Activated CD8-positive, alpha-beta T cell treated with anti-CD3 and anti-CD28 coated beads for 36 hours (primary cell): ENCODE measurements around the gene MICU1. TPM values are rescaled to one million over a fixed set of nuclear protein-coding genes. Genes with fewer than 3 reads are reported as not detected.

ENCODE experiments used
- ATAC-seq: fragments of 200-7000 bp; cut with Tn5 transposase; one replicate; pipeline ENCODE4 v1.10.0; 2021; ENCODE audit warnings: mild to moderate bottlenecking, moderate library complexity
- CTCF ChIA-PET: fragments of 350-600 bp; sonication (Branson Sonifier 250); formaldehyde crosslinking; loops from one replicate; lab custom pipeline; 2021; ENCODE audit warnings: antibody characterized with exemption; lab: Charles Lee
- POLR2A ChIA-PET: fragments of 350-600 bp; sonication (Branson Sonifier 250); formaldehyde crosslinking; loops from one replicate; lab custom pipeline; 2021; ENCODE audit warnings: antibody characterized with exemption; lab: Charles Lee
- DNase-seq: peaks from one replicate; pipeline ENCODE4 v3.0.0-alpha.2; 2020
- H3K27ac Mint-ChIP-seq: one replicate; pipeline ENCODE4 v1.8.0; 2021; ENCODE audit warnings: mild to moderate bottlenecking, mixed read lengths
- H3K27me3 Mint-ChIP-seq: one replicate; pipeline ENCODE4 v1.8.0; 2021; ENCODE audit warnings: mixed read lengths
- H3K36me3 Mint-ChIP-seq: one replicate; pipeline ENCODE4 v1.8.0; 2021; ENCODE audit warnings: low read depth, mixed read lengths
- H3K4me1 Mint-ChIP-seq: one replicate; pipeline ENCODE4 v1.8.0; 2021; ENCODE audit warnings: low read depth, mixed read lengths
- H3K4me3 Mint-ChIP-seq: one replicate; pipeline ENCODE4 v1.8.0; 2021; ENCODE audit warnings: mild to moderate bottlenecking, moderate library complexity, mixed read lengths
- H3K9me3 Mint-ChIP-seq: one replicate; pipeline ENCODE4 v1.8.0; 2021; ENCODE audit warnings: mixed read lengths
- intact Hi-C: fragments of 100-400 bp; cut with micrococcal nuclease; formaldehyde crosslinking; loops from one replicate; pipeline ENCODE4 v1.10.0; 2022
- total RNA-seq, 2 experiments: library from RNA; stranded (reverse); gene quantifications; one replicate each; pipeline ENCODE4 v1.2.3, GENCODE V29; 2021
- TF ChIP-seq, protein P1 (sequence below): fragments of 200-600 bp; IDR thresholded peaks from one replicate; pipeline ENCODE4 v1.8.0; 2022; ENCODE audit warnings: antibody characterized with exemption, mild to moderate bottlenecking

Gene MICU1
- total RNA-seq, 2 experiments from 2014 or later: 29.9 to 31.0 TPM

GRCh38 chr10:72367301-72367960 lies 258.4 kb downstream of the MICU1 start:
- H3K4me3 Mint-ChIP-seq: no peak overlapping the region
- H3K27me3 Mint-ChIP-seq: no peaks in the 10 kb centered on the region
- intact Hi-C loops: loop anchor here (10.0 kb wide), 1 partner anchor 507 kb away; no protein-coding TSS in a partner anchor
- no peaks in the 10 kb centered on the region for H3K36me3 Mint-ChIP-seq
- H3K9me3 Mint-ChIP-seq: no peaks in the 10 kb centered on the region
- DNase-seq: no peak
- TF ChIP-seq, protein P1, sequence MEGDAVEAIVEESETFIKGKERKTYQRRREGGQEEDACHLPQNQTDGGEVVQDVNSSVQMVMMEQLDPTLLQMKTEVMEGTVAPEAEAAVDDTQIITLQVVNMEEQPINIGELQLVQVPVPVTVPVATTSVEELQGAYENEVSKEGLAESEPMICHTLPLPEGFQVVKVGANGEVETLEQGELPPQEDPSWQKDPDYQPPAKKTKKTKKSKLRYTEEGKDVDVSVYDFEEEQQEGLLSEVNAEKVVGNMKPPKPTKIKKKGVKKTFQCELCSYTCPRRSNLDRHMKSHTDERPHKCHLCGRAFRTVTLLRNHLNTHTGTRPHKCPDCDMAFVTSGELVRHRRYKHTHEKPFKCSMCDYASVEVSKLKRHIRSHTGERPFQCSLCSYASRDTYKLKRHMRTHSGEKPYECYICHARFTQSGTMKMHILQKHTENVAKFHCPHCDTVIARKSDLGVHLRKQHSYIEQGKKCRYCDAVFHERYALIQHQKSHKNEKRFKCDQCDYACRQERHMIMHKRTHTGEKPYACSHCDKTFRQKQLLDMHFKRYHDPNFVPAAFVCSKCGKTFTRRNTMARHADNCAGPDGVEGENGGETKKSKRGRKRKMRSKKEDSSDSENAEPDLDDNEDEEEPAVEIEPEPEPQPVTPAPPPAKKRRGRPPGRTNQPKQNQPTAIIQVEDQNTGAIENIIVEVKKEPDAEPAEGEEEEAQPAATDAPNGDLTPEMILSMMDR: no peak
- H3K4me1 Mint-ChIP-seq: peaks cover 19% of the 10 kb centered on the region
- peak overlapping the region; percentile 49 for H3K27ac Mint-ChIP-seq
- ATAC-seq: no peak
- CTCF ChIA-PET: no interaction called here
- POLR2A ChIA-PET: interaction anchor here (0.6 kb wide), 1 partner anchor 864 kb away, joined by 3 read pairs; no protein-coding TSS in a partner anchor

GRCh38 chr10:72365106-72365895 lies 260.6 kb downstream of the MICU1 start:
- CTCF ChIA-PET: interaction anchor here (0.7 to 2.8 kb wide), 25 partner anchors 9 to 525 kb away, joined by 3 to 30 read pairs (median 4); partner anchors contain the start of gene MCU
- peaks cover 14% of the 10 kb centered on the region for H3K4me1 Mint-ChIP-seq
- TF ChIP-seq, protein P1: no peak
- intact Hi-C loops: loop anchor here (10.0 kb wide), 1 partner anchor 510 kb away; no protein-coding TSS in a partner anchor
- H3K4me3 Mint-ChIP-seq: no peak overlapping the region
- H3K9me3 Mint-ChIP-seq: no peaks in the 10 kb centered on the region
- ATAC-seq: no peak
- POLR2A ChIA-PET: interaction anchor here (0.5 kb wide), 1 partner anchor 463 kb away, joined by 3 read pairs; no protein-coding TSS in a partner anchor
- no peaks in the 10 kb centered on the region for H3K27me3 Mint-ChIP-seq
- no peaks in the 10 kb centered on the region for H3K36me3 Mint-ChIP-seq
- peak overlapping the region; percentile 57 for H3K27ac Mint-ChIP-seq
- no peak for DNase-seq

DNA sequence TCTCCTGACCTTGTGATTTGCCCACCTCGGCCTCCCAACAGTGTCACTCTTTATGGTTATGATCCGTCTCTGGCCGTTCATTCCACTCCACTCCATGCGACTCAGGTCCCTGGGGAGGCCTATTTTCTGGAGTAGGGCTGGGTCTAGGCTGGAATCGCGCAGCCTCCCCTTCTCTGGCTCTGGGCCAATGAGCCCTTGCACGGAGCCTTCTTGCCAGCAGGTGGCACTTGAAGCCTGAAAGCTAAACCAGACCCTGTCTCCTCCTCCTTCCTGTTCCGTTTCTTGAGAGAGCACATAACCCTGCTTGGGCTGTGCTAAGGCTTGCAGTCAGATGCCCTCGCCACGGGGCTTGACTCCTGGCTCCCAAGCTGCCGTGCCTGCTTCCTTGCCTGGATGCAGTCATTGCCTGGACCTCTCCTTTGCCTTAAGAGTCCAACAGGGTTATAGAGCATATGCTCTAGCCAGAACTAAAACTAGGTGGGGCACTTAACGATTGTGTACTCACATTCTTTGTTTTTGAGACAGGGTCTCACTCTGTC lies 261.6 kb downstream of the MICU1 start:
- Mint-ChIP-seq H3K4me1 (peaks cover 9% of the 10 kb centered on the region), H3K36me3 (no peaks in the 10 kb centered on the region), H3K27me3 (no peaks in the 10 kb centered on the region), H3K9me3 (no peaks in the 10 kb centered on the region), H3K4me3 (no peak overlapping the region), H3K27ac (peak overlapping the region; percentile 57)
- TF ChIP-seq, protein P1: peak; percentile 75
- ATAC-seq (peak; percentile 99), DNase-seq (peak; percentile 92)
- intact Hi-C loops: loop anchor here (5.0 to 10.0 kb wide), 2 partner anchors 468 to 510 kb away; no protein-coding TSS in a partner anchor
- ChIA-PET POLR2A (interaction anchor here (1.9 kb wide), 1 partner anchor 10 kb away, joined by 6 read pairs; the partner anchor contains the start of gene DNAJB12), CTCF (interaction anchor here (0.7 to 2.8 kb wide), 26 partner anchors 9 to 526 kb away, joined by 3 to 30 read pairs (median 4); partner anchors contain the start of gene MCU)

DNA sequence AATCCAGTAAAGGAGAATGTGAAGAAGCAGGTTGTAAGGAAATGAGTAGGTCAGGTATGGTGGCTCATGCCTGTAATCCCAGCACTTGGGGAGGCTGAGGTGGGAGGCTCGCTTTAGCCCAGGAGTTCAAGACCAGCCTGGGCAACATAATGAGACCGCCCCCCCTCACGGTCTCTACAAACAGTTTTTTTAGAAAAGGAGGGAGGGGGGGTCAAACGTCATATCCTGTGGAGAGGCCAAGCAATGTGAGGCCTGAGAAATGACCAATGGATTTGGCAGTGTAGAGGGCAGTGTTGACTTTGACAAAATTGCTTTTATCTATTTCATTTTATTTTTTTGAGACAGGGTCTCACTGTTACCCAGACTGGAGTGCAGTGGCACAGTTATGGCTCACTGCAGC lies 268.9 kb downstream of the MICU1 start:
- Mint-ChIP-seq H3K27me3 (no peaks in the 10 kb centered on the region), H3K27ac (peak overlapping the region; percentile 42), H3K9me3 (no peaks in the 10 kb centered on the region), H3K4me3 (no peak overlapping the region), H3K4me1 (peaks cover 25% of the 10 kb centered on the region), H3K36me3 (peaks cover 2% of the 10 kb centered on the region)
- CTCF ChIA-PET: interaction anchor here (9.1 kb wide), 1 partner anchor 17 kb away, joined by 97 read pairs; no protein-coding TSS in a partner anchor
- ATAC-seq (no peak), DNase-seq (no peak)
- POLR2A ChIA-PET: no interaction called here
- intact Hi-C loops: no loop called here
- TF ChIP-seq, protein P1: no peak
